ENCODE results near the gene TM7SF3. TPM values are rescaled to one million over a fixed set of nuclear protein-coding genes. Genes with fewer than 3 reads are reported as not detected.
A peak's percentile ranks its signal among the peaks of the same experiment; 100 is the strongest.
"Not testable (repeated sequence)": the region's sequence is repeated elsewhere in the genome, so short reads cannot be mapped to it uniquely, and the experiment has no call there.

TM7SF3 gene
- total RNA-seq, 1 donor from 2014 or later: 22.3 TPM

GRCh38 chr12:26995706-26996105, 18.5 kb downstream of the TM7SF3 start:
- DNase-seq (ENCODE audit: missing footprints): no peak
- no peak for ATAC-seq
- intact Hi-C loops (cut with DNase I): no loop called here

GRCh38 chr12:26994109-26994508, 20.1 kb downstream of the TM7SF3 start:
- intact Hi-C loops (cut with DNase I): no loop called here
- ATAC-seq: no peak
- no peak for DNase-seq (ENCODE audit: missing footprints)

DNA sequence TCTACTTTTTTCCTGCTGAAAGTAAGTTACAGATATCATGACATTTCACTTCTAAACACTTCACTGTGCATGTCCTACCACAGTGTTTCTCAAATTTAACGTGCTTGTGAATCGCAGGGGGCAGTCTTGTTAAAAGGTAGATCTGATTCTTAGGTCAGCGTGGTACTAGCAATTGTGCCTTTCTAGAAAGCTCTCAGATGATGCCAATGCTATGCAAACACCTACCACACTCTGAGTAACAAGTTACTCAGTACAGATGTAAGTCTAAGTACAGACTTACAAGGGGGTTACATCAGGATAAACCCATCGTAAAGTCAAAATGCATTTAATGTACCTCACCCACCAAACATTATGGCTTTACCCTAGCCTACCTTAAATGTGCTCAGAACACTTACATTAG, 22.4 kb downstream of the TM7SF3 start:
- no peak for ATAC-seq

DNA sequence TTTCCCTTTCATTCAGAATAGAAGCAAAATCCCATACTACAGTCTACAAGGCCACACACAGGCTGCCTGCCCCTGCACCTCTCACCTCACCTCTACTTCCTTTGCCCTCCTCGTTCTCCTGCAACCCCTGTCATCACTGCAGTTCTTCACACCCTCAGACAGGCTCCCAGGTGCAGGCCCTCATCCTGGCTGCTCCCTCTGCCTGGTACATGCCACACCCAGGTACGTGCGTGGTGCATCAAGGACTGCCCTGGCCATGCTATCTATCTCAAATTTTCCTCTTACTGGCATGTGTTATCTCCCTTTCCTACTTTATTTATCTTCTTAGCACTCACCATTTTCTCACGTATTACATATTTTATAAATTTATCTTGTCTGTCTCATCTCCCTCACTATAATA, 24.3 kb downstream of the TM7SF3 start:
- no peak for DNase-seq (ENCODE audit: missing footprints)
- intact Hi-C loops (cut with DNase I): no loop called here

More for the DNA sequence above, 22.4 kb downstream of the TM7SF3 start:
- intact Hi-C loops (cut with DNase I): no loop called here
- DNase-seq (ENCODE audit: missing footprints): no peak

GRCh38 chr12:26988703-26989102, 25.5 kb downstream of the TM7SF3 start:
- intact Hi-C loops (cut with DNase I): no loop called here
- ATAC-seq (no peak), DNase-seq (ENCODE audit: missing footprints) (no peak)

More for the DNA sequence above, 24.3 kb downstream of the TM7SF3 start:
- no peak for ATAC-seq

- no peak for DNase-seq (ENCODE audit: missing footprints)
- intact Hi-C loops (cut with DNase I): no loop called here
- peak; percentile 52 for ATAC-seq
Observed at GRCh38 chr12:26987634-26988424, 26.4 kb downstream of the TM7SF3 start.

DNA sequence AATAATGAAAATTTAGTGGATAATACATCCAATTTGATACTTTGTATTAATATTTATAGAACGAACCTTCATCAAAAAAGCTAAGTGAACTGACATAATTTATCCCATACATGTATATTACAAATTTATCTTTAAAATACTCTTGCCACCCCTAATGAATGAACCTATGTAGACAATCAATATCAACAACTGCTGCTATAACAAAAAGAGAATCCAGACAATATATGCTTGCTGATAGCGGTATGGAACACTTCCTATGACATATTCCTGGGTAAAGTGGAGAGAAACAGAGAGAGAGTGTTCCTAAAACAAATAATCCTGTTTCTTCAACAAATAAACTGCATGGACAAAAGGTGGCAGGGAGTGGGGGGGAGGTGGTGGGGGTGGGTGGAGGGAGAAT, 31.3 kb downstream of the TM7SF3 start:
- DNase-seq (ENCODE audit: missing footprints) (no peak), ATAC-seq (no peak)
- intact Hi-C loops (cut with DNase I): no loop called here

DNA sequence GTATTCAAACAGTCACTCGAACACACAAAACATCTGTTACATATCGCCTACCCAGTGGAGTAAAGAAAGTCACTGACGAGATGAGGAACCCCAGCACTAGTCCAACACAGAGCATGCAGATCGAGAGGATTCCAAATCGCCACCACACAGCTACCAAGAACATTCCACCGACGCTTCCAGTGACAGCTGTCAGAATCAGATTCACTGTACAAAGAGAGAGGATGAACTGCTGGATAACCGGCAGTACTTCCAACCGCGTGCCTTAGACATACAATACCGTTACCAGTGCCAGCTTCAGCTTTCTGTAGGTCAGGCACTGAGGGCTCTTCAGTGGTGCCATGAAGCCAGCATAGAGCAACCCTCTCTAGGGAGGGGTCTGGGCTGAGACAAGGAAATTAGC, 34.5 kb downstream of the TM7SF3 start:
- ATAC-seq (no peak), DNase-seq (ENCODE audit: missing footprints) (no peak)
- intact Hi-C loops (cut with DNase I): no loop called here

DNA sequence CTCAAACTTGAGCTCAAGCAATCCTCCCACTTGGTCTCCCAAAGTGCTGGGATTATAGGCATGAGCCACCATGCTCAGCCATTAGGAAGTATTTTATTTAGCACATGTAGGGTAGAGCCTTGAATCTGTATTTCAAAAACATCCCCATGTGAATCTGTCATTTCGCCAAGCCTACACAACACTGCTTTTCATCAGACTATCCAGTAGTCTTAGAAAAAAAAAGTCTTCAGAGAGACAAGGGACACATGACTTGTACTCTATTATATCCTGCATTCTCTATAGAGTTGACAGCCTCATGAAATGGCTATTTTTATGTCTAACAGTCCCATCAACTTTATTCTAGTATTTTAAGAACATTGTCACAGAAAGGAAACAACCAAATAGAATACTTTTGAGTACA, 35.4 kb downstream of the TM7SF3 start:
- ATAC-seq (no peak), DNase-seq (ENCODE audit: missing footprints) (no peak)
- intact Hi-C loops (cut with DNase I): no loop called here

DNA sequence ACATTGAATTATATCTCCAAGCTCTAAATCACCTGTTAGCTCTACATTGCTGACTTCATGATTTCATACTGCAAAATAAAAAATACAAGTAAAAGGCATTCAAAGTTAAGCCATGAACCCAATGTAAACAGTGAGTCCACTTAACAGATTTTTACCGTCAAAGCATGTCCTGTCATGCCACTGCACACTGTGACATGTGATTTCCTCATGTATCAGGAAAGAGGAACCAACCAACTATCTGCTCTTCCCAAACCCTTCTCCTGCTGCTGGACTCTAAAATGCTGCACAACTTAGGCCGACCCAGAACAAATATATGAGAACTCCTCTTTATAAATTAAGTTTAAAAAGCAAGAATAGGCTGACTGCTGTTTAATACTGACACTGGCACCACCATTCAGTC, 37.5 kb downstream of the TM7SF3 start:
- intact Hi-C loops (cut with DNase I): no loop called here
- no peak for ATAC-seq
- DNase-seq (ENCODE audit: missing footprints): no peak

GRCh38 chr12:26971963-26972362, 42.2 kb downstream of the TM7SF3 start:
- ATAC-seq: no peak
- intact Hi-C loops (cut with DNase I): no loop called here
- no peak for DNase-seq (ENCODE audit: missing footprints)

- no peak for DNase-seq (ENCODE audit: missing footprints)
- intact Hi-C loops (cut with DNase I): no loop called here
- no peak for ATAC-seq
Observed at GRCh38 chr12:26970136-26970535, 44.0 kb downstream of the TM7SF3 start.

DNA sequence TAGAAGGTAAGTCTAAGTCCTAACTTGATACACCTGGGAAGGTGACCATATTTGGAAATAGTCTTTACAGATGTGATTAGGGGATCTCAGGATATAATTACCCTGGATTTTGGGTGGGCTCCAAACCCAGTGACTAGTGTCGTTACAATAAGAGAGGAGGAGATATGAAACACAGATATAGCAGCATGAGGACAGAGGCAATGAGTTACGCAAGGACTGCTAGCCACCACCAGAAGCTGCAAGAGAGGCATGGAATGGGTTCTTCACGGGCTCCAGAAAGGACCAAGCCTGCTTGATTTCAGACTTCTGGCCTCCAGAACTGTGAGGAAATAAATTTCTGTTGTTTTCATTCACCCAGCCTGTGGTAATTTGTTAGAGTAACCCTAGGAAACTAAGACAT, 47.3 kb downstream of the TM7SF3 start:
- intact Hi-C loops (cut with DNase I): no loop called here
- DNase-seq (ENCODE audit: missing footprints): no peak
- no peak for ATAC-seq

- no peak for ATAC-seq
- intact Hi-C loops (cut with DNase I): no loop called here
- no peak for DNase-seq (ENCODE audit: missing footprints)
Observed at GRCh38 chr12:26963413-26963812, 50.8 kb downstream of the TM7SF3 start.

GRCh38 chr12:26961803-26962202, 52.4 kb downstream of the TM7SF3 start:
- intact Hi-C loops (cut with DNase I): no loop called here
- DNase-seq (ENCODE audit: missing footprints) (no peak), ATAC-seq (no peak)

DNA sequence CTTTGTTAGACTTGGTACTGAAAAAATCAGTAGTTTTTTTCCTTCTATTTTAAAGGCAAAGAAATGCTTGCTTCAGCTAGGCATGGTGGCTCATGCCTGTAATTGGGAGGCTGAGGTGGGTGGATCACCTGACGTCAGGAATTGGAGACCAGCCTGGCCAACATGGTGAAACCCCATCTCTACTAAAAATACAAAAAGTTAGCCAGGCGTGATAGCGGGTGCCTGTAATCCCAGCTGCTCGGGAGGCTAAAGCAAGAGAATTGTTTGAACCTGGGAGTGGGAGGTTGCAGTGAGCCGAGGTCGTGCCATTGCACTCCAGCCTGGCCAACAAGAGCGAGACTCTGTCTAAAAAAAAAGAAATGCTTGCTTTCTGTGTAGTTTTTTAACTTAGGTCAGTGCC, 52.8 kb downstream of the TM7SF3 start:
- ATAC-seq; DNase-seq (ENCODE audit: missing footprints); intact Hi-C loops (cut with DNase I): not testable (repeated sequence)

DNA sequence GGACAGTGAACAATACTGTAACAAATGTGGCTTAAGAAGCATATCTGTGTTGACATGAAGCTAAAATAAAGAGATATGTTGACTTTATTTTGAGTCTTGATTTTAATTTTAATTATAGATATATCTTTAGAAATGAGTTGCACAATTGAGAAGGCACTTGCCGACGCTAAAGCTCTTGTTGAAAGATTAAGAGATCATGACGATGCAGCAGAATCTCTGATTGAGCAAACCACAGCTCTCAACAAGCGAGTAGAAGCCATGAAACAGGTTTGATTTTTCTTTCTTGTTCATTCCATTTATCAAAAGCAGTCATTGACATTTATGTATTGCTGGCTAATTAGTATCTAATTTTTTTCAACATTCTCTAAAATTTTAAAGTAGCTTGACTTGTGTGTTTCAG, 60.2 kb downstream of the TM7SF3 start:
- intact Hi-C loops (cut with DNase I): no loop called here
- DNase-seq (ENCODE audit: missing footprints) (no peak), ATAC-seq (no peak)

GRCh38 chr12:26953447-26953846, 60.7 kb downstream of the TM7SF3 start:
- intact Hi-C loops (cut with DNase I): no loop called here
- DNase-seq (ENCODE audit: missing footprints) (no peak), ATAC-seq (peak; percentile 54)

- DNase-seq (ENCODE audit: missing footprints): no peak
- ATAC-seq: no peak
- intact Hi-C loops (cut with DNase I): no loop called here
Observed at GRCh38 chr12:26948309-26948708, 65.9 kb downstream of the TM7SF3 start.

DNA sequence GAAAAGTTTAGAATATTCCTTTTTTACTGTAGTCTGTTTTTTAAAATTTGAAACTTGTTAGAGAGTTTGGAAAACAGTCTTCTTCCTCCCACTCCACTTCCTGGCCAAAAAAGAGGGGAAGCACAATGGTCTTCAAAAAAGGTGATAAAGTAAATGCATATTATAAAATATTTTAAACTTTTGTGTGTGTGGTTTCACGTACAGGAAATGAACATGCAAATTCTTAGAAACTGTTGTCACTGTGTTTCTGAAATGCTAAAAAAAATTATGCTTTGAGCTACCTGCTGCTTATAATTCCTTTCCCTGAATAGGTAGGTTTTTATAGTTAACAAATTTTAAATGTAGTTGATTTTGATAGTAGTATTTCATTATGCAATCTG, 73.0 kb downstream of the TM7SF3 start:
- DNase-seq (ENCODE audit: missing footprints): no peak
- ATAC-seq: no peak
- intact Hi-C loops (cut with DNase I): no loop called here

Data from Right ventricle myocardium inferior (tissue), 1 donor.